Muscle of arm (tissue), 12 donors: ENCODE results near the gene GLRA3. TPM values are rescaled to one million over a fixed set of nuclear protein-coding genes. Genes with fewer than 3 reads are reported as not detected.

ENCODE experiments used
- DNase-seq: peaks from one replicate; pipeline ENCODE4 v3.0.0-alpha.2; 2013
- polyA plus RNA-seq, 12 donors: library from polyadenylated mRNA; unstranded; fragments of 120-200 nt; gene quantifications; one replicate each; pipeline ENCODE4 v1.2.1, GENCODE V29; 2013; ENCODE audit not compliant: insufficient read length in 12 of 12

The GLRA3 gene
- polyA plus RNA-seq, 12 donors, result 0.03 to 0.22 TPM; not detected in 10

GRCh38 chr4:174595141-174595929 lies 233.7 kb downstream of the GLRA3 start:
- DNase-seq, result no peak

GRCh38 chr4:174593701-174594100 lies 235.3 kb downstream of the GLRA3 start:
- no peak for DNase-seq

GRCh38 chr4:174592985-174593335 lies 236.1 kb downstream of the GLRA3 start:
- DNase-seq, result no peak

GRCh38 chr4:174592256-174592984 lies 236.6 kb downstream of the GLRA3 start:
- no peak for DNase-seq

GRCh38 chr4:174591243-174592021 lies 237.6 kb downstream of the GLRA3 start:
- DNase-seq, result no peak

- DNase-seq, result no peak
Observed at GRCh38 chr4:174590336-174590735, 238.7 kb downstream of the GLRA3 start.

Other genes with a start within 250 kb of the GLRA3 start
- under 1 TPM in 1 of 12 donors, not detected in 11; 0.25 TPM for gene ADAM29, start 89.1 kb upstream of the GLRA3 start, polyA plus RNA-seq